Measurements from ENCODE around the gene OR1D5.
"Not testable (repeated sequence)": the region's sequence is repeated elsewhere in the genome, so short reads cannot be mapped to it uniquely, and the experiment has no call there.

OR1D5 gene, protein sequence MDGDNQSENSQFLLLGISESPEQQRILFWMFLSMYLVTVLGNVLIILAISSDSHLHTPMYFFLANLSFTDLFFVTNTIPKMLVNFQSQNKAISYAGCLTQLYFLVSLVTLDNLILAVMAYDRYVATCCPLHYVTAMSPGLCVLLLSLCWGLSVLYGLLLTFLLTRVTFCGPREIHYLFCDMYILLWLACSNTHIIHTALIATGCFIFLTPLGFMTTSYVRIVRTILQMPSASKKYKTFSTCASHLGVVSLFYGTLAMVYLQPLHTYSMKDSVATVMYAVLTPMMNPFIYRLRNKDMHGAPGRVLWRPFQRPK

DNA sequence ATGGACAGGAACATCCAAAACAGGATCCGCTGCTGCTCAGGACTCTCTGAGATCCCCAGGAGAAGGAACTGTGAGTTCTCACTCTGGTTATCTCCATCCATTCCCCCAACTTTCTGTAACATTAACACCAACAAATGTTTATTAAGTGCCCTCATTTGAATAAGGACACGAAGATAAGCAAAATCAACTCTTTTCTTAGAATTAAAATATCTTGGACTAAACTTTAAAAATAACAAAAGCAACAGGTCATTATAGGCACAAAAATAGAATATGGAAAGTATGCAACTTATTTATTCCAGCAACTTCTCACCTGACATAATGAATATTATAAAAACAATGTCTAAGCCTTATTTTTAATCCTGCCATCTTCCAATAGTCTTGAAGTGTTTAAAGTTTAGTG, at the start of gene OR1D5:
TSS of gene OR1D5 (minus strand) at position 101 of the 400 bp plus-strand sequence. CDS start at position 101, 0 bp downstream.
- DNase-seq: not testable (repeated sequence)

GRCh38 chr17:3104322-3104721, 40.9 kb upstream of the OR1D5 start, which contains the start of gene OR1D2:
Gene OR1D2 (minus strand): TSS chr17:3104422. CDS start chr17:3092996, 11,426 bp downstream.
- no peak for DNase-seq

DNA sequence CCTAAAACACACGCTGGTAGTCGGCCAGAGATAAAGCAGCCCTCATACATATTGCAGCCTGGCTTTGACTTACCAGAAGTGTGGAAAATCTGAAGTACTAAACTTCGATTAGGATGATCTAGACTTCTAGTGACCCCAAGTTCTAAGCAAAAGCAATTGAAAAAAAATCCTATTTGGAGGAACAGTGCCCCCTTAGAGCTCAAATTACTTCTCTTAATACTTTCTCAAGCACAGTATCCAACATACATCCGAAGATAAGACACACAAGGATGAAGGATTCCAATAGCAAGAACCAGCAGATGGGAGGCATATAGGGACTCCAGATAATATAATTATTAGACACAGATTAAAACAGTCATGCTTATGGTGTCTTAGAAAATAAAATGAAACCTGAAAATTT, 10.4 kb upstream of the OR1D5 start:
- not testable (repeated sequence) for DNase-seq

- not testable (repeated sequence) for DNase-seq
These were observed 1.8 kb upstream of the OR1D5 start for GRCh38 chr17:3065192-3065591.

DNA sequence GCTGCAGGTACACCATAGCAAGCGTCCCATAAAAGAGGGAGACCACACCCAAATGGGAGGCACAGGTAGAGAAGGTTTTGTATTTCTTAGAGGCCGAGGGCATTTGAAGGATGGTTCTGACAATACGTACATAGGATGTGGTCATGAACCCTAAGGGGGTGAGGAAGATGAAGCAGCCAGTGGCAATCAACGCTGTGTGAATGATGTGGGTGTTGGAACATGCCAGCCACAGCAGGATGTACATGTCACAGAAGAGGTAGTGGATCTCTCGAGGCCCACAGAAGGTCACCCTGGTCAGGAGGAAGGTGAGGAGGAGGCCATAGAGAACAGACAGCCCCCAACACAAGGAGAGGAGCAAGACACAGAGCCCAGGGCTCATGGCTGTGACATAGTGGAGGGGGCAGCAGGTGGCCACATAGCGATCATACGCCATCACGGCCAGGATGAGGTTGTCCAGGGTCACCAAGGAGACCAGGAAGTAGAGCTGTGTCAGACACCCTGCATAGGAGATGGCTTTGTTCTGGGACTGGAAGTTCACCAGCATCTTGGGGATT, 506 bp downstream of the OR1D5 start:
- DNase-seq: not testable (repeated sequence)

GRCh38 chr17:3054868-3055267, 8.5 kb downstream of the OR1D5 start:
- not testable (repeated sequence) for DNase-seq

GRCh38 chr17:3049705-3050295, 13.6 kb downstream of the OR1D5 start:
- no peak for DNase-seq

DNA sequence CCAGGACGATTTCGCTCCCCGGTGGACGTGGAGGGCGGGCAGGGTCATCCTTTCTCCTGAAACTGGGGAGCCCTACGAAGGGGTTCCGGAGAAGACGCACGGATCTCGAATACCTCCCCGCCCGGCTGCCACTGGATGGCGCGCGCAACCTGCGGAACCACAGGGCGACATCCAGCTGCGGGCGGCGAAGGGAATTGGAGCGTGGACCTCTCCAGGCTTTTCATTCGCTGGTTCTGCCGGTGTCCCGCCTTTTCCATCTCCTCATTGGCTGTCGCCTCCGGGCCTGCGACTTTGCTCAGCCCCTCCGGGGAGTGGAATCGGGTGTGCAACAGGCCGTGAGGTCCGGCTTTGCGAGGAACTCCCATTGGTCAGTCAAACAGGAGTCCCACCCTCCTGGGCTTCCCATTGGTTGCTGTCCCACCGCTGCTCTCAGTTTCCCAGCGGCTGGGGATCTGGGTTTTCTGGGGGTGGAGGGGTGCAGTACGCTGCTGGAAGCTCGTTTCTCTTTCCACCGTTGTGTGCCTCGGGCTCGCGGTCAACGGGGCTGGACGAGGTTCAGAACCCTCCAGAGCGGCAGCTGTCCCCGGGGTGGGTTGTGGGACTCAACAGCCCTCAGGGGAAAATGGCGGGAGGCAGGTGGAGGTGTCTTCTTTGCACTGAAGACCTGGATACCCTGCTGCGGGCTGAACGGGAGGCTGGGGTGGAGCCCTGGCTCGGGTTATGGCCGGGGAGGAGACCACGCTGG, 14.5 kb downstream of the OR1D5 start:
- peak; percentile 96 for DNase-seq

DNA sequence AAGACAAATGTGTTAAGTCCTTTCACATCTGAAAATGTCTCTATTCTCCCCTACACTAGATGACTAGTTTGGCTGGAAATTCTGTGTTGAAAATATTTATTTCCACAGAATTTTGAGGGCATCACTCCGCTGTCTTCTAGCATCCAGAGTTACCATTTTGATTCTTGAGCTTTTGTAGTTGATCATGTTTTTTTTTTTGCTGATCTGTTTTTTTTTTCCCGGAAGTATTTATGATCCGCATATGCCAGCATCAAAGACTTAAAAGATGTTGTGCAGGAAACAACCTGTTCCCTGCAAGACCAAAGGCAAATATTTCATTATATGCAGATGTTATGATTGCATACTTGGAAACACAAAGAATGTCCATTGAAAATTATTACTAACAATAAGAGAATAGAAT, 16.7 kb downstream of the OR1D5 start:
- no peak for DNase-seq

DNA sequence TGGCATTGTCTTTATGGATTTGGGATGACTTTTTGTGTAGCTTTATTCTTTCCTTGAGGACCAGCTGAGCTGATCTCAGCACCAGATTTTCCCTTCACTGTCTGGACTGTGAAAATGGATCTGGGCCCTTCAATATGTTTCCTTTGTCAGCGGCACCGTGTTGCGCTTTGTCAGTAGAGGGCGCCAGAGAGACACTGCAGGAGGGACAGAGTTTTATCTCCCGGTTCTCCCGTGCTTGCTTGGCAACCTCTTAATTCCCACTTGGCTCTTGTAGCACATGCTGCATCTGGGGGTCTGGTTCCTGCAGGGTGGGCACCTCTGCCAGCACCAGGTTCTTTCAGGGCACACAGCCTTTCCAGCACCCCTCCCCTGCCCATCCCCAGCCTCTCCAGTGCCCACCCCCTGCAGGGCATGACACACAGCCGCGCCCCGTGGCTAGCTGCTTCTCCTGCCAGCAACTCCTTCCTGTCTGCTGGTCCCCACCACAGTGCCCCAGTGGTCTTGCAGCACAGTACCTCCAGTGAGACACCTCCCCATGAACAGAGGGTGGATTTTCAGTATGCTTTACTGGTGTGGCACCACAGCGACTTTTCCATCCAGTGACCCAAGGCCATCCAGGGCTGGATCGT, 19.6 kb downstream of the OR1D5 start:
- no peak for DNase-seq

DNA sequence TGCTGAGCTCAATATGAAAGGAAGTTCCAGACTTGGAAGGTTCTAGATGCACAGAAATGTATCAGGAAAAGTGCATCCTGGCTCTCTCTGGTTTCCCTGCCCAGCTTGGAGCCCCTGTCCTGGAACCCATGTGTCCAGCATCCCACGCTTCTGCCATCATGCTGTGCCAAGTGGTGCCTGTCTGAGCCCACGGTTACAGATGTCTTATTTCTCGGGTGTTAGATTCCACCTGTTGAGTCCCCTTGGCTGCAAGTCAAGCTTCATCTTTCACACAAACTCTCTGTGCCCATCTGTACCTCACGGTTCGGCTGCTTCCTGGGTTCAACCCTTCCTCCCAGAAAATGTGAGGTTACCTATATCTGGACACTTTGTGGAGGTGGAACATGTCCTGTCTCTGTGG, 22.5 kb downstream of the OR1D5 start:
- no peak for DNase-seq

DNA sequence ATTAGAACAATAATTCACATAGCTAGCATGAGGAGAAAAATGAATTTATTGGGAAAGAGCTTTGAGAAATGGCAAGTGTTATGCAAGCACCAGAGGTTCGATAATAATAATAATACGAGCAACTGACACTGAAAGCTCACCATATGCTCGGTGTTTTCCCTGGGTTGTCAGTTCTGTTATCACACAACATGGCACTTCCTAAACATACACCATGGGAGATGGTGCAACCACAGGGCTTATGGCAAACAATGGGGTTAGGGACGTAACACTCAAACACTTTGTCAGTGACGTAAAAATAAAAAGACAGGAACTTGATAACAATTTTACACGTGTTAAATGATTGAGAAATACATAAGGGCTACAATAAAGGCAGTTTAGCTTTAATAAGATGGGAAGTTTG, 23.7 kb downstream of the OR1D5 start:
- peak; percentile 51 for DNase-seq

DNA sequence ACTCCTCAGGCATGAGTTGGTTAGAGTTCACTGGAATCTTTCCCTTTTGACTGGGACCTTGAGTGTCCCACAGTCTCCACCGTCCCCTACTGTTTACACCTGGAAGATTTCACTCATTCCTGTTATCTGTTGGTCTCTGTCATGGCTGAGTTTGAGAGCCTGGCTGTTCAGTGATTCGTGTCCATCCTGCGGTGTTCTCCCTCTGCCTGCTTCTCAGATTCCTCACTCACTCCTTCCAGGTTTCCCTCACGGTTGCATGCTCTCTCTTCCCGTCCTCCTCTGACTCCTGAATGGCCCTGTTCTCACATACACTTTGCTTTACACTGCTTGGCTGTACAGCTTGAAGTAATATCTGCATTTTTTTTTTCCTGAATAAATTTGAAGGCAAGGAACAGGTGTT, 24.5 kb downstream of the OR1D5 start:
- DNase-seq: no peak

DNA sequence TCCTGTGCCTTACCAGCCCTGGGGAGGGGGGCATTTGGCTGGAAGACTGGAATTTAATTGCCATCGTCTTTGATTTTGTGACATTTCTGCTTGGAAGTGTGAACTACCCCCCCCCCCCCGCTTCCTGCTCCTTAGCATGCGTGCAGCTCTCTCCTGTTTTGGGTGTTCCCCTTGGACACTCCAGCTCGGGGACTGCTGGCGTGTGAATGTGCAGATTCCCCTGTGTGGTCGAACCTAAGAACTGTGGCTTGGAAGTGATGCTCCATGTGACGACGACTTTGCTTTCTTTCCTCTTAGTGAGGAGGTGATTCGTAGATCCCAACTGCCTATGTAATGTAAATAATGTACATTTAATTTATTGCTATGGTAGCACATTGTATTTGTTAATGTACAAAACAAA, 26.1 kb downstream of the OR1D5 start:
- no peak for DNase-seq

- DNase-seq: no peak
These were observed 26.6 kb downstream of the OR1D5 start for GRCh38 chr17:3036800-3037199.

DNA sequence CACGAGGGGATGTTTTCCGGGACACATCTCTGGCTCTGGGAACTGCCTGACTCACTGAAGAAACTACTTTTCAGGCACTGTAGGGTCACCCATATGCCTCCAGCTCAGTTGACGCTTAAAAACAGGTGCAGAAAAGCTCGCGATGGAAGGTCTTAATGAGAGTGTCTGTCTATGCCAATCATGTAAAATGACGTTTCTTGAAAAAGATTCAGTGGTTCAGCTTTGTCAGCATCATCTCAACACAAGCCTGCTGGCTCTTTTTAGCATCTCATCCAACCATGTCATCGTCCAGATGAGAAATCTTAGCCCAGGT, 27.5 kb downstream of the OR1D5 start:
- DNase-seq: no peak

GRCh38 chr17:3035256-3035967, 28.0 kb downstream of the OR1D5 start:
- DNase-seq: no peak

DNA sequence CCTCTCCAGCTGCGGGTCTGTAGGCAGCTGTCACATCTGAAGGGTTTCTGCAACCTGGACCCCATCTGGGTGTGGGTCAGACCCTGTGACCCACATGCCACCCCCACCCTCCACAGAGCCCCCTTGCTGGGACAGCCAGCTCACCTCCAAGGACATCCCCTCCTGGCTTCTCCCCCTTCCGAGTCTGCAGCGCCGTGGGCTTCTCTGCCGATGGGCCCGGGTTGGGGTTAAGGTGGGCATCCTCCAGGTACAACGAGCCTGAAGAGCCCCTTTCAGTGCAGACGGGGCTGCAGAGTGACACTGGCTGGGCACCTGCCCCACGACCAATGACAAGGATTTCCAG, 28.9 kb downstream of the OR1D5 start:
- DNase-seq: no peak

- no peak for DNase-seq
These were observed 29.4 kb downstream of the OR1D5 start for GRCh38 chr17:3033741-3034577.

- DNase-seq: no peak
These were observed 30.2 kb downstream of the OR1D5 start for GRCh38 chr17:3033248-3033640.
